Sigmoid colon (tissue), 4 donors: Measurements from ENCODE around the gene RAD23B.

ENCODE experiments used
- EP300 ChIP-seq, 4 donors: sonication (generic); formaldehyde crosslinking; IDR thresholded peaks; one replicate each; pipeline ENCODE4 v1.6.1; 2017; ENCODE audit warnings: antibody characterized with exemption in 4 of 4
- POLR2A ChIP-seq, 2 donors: fragments of 450-650 bp; IDR thresholded peaks; one replicate each; pipeline ENCODE4 v1.6.1; 2016; ENCODE audit warnings: antibody characterized with exemption in 2 of 2, mild to moderate bottlenecking in 2 of 2, moderate library complexity in 2 of 2
- TF ChIP-seq, protein P1 (sequence below), 4 experiments: fragments of 450-650 bp in 3 of 4; fragments of 200-600 bp in 1 of 4; IDR thresholded peaks; one replicate each; pipeline ENCODE4 v1.5.1; 2016 to 2019; ENCODE audit warnings: antibody characterized with exemption in 4 of 4, mild to moderate bottlenecking in 3 of 4, moderate library complexity in 2 of 4

- TF ChIP-seq, protein P1, sequence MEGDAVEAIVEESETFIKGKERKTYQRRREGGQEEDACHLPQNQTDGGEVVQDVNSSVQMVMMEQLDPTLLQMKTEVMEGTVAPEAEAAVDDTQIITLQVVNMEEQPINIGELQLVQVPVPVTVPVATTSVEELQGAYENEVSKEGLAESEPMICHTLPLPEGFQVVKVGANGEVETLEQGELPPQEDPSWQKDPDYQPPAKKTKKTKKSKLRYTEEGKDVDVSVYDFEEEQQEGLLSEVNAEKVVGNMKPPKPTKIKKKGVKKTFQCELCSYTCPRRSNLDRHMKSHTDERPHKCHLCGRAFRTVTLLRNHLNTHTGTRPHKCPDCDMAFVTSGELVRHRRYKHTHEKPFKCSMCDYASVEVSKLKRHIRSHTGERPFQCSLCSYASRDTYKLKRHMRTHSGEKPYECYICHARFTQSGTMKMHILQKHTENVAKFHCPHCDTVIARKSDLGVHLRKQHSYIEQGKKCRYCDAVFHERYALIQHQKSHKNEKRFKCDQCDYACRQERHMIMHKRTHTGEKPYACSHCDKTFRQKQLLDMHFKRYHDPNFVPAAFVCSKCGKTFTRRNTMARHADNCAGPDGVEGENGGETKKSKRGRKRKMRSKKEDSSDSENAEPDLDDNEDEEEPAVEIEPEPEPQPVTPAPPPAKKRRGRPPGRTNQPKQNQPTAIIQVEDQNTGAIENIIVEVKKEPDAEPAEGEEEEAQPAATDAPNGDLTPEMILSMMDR (IDR thresholded peaks at IDR 0.05) = no peak
- TF ChIP-seq POLR2A (IDR thresholded peaks at IDR 0.05) (no peak), EP300 (IDR thresholded peaks at IDR 0.05) (no peak)
These were observed 19.8 kb upstream of the RAD23B start for GRCh38 chr9:107263289-107263688.
